AG08396 (cell line): ENCODE data around the gene P4HA1.

Experiments used
- DNase-seq: peaks from one replicate; pipeline ENCODE4 v3.0.0; 2012; ENCODE audit warnings: low spot score, mixed read lengths

P4HA1 gene

DNA sequence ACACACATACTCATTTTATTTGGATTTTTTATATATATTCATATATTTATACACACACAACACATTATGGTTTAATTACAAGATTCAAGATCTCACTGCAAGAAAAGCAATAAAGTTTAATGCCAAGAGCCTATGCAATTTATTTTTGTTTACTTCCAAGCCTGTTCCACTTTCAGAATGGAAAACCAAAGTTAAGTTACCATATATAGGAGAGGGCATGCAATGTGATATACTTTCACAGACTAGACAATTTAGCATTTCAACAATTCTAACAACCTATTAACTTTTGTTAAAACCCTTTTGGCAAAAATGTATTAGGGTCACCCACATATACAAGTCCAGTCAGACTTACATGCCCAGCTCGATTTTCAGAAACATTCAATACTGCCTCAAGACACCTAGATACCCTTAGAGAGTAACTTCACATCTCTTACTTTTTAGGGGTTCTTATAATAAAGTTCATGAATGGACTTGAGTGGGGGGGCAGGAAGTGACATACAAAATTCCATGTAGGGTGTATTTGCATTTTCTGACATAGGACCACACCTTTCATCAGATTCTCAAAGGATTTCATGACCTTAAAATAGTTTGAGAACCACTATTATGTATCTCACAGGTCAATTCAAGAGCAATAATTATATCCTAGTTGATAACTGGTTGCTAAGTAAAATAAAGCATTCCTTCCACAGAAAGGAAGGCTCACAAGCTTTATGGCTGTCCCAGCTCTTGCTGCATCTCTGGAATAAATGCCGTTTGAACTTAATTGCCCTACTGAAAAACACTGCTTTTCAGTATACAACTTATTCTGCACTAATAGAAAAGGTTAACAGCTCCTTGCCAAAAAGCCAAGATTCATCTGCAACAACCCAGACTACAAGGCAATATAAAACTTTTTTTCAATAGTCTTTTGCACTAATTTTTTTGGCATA lies 2.5 kb downstream of the P4HA1 start:
- DNase-seq = no peak

- DNase-seq = no peak
Measured at GRCh38 chr10:73092830-73093229, 3.8 kb downstream of the P4HA1 start.

GRCh38 chr10:73088304-73088703 lies 8.4 kb downstream of the P4HA1 start:
- DNase-seq = no peak

- DNase-seq = no peak
Measured at GRCh38 chr10:73086816-73087215, 9.8 kb downstream of the P4HA1 start.

DNA sequence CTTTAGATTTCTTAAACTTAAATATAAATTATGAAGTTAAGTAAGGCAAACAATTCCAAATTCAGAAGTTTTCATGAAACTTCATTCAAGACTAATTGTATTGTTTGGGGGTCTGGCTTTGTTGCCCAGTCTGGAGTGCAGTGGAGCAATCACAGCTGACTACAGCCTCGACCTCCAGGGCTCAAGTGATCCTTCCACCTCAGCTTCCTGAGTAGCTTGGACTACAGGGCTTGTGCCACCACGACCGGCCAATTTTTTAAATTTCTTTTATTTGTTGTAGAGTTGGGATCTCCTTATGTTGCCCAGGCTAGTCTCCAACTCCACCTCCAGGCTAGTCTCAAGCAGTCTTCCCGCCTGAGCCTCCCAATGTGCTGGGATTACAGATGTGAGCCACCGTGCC lies 12.5 kb downstream of the P4HA1 start:
- DNase-seq = no peak

DNA sequence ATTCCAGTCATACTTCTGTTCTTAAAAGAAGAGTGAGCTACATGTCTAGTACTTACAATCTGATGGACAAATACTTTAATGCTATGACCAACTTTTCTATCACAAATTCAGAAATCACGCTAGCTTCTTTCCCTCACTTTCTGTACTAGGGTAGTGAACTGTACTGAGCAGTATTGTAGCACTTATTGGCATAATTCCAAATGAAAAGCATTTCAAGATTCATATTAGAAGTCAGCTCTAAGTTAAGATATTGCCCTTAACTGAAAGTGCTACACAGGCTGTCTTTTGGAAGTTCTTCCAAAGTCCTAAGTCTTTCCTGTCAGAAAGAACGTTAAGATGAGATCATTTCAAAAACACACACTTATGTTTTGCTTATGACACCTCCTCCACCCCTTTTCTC lies 13.4 kb downstream of the P4HA1 start:
- no peak for DNase-seq

- DNase-seq = no peak
Measured at GRCh38 chr10:73079779-73080541, 16.7 kb downstream of the P4HA1 start.

GRCh38 chr10:73076360-73077183 lies 20.1 kb downstream of the P4HA1 start:
- DNase-seq = peak; percentile 28

GRCh38 chr10:73075829-73076228 lies 20.8 kb downstream of the P4HA1 start:
- DNase-seq = no peak

DNA sequence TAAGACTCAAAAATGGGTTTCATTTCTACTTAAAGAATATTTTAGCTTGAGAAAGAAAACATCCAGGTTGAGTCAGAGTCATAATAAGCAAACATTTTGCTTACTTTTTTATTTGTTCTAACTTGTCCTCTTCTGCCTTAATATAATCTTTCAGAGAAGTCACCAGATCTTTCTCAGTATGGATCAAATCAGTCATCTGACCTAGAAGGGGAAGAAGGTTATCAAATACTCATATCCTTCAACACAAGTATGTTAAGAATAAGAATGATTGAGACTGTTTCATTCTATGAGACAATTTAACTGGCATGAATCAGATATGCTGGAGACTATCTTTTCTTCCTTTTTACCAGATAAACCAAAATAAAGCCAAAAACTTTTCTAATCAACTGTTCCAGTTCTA lies 23.0 kb downstream of the P4HA1 start:
- DNase-seq = no peak

DNA sequence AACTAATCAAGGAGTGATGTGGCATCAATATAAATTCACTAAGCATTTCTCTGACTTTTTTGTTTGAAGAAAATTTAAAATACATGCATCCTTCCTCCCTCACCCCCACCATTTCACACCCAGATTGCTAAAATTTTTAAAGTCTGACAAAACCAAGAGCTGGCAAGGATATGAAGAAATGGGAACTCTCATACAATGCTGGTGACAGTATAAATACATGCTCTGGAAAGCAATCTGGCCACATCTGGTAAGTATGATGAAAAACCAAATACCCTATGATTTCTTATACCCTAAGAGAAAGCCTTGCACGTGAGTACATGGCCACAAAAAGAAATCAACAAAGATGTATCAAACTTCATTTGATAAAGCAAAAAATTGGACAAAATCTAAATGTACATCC lies 31.2 kb downstream of the P4HA1 start:
- no peak for DNase-seq

- DNase-seq = no peak
Measured at GRCh38 chr10:73061743-73062142, 34.9 kb downstream of the P4HA1 start.

DNA sequence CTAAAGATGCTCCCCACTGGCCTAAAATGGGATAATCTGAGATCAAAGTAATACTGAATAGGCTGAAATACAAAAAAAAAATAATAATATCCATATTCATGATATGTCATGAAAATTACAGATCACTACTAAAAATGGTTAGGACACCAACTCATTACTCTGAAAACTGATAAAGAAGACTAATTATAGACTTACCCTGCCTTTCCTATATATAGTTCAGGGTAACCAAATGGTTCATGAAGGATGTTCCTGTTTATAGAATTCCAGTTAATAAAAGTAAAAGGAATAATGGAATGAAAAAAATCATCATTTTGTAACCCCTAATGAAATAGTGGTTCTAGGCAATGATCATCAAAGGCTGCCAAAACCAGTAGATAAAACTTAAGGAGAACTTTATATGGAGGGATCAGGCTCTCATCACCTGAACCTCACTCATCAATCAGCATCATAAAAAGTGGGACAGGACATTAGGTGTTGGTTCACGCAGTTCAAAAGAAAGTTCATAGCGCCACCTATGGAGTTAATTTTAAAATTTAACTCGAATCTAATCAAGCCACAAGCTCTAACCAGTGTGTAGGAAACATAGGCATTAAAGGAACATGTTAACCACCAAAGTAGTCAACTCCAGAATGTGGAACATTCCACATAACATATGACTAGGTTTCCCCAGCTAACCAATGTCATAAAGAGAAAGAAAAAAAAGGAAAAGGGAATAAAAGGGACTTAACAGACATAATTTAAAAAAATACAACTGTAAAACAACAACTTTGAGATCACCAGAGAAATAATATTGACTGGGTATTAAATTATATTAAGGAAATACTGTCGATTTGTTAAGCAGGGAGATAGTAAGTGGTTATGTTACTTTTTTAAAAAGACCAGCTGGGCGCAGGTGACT lies 35.7 kb downstream of the P4HA1 start:
- peak; percentile 11 for DNase-seq

DNA sequence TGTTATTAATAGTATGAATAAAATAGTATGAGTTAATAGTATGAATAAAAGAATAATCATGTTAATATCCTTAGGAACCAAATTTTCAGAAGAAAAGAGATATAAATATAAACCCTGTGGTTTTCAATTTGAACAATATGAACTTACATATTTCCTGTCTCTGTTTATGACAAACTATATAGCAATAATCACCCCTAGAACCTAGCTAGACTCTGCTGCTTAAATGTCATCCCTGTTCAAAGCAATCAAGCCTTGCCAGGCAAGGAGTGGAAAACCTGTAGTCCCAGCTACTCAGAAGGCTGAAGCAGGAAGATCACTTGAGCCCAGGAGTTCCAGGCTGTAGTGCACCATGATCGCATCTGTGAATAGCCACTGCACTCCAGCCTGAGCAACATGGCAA lies 36.5 kb downstream of the P4HA1 start:
- DNase-seq = no peak

GRCh38 chr10:73058057-73058591 lies 38.5 kb downstream of the P4HA1 start:
- DNase-seq = no peak

GRCh38 chr10:73054286-73054685 lies 42.4 kb downstream of the P4HA1 start:
- DNase-seq = no peak

GRCh38 chr10:73053275-73053674 lies 43.4 kb downstream of the P4HA1 start:
- DNase-seq = no peak

DNA sequence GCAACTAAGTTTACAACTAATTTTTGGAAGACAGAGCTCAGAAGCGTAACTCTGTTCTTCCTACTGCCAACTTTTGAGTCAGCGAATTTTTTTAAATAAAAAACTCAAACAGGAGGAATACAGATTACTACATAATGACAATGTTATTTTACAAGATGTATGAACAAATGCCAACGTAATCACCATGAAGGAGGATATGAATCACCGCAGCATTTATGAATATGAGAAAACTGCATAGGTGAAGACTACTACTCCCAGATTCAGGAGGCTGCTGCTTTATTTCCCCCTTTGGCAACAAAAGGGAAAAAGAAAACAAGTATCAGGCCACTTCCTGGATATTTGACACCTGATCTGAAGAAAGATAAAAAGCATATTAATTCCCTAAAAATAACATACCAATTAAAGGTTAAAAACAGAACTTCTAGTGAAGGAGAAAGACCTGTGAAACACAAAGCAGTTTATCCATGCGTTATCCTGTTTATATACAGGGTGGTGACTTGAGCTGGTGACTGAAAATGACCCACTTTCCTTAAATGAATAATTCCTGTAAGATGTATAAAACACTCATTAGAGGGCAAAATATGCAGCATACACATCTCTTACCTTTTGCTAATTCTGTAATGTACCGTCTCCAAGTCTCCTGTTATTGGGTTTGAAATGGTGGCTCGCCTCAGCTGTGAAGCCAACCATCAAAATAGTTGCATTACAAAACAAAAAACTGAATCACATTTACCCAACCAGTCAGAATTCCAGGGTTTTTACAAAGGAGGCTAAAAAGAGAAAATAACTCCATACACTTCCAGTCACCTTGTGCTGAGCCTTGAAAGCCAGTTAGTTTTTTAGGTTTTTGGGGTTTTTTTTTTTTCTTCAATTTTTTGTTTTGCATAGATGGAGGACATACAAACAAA lies 52.0 kb downstream of the P4HA1 start:
- peak; percentile 12 for DNase-seq

- DNase-seq = no peak
Measured at GRCh38 chr10:73043766-73044377, 52.8 kb downstream of the P4HA1 start.

DNA sequence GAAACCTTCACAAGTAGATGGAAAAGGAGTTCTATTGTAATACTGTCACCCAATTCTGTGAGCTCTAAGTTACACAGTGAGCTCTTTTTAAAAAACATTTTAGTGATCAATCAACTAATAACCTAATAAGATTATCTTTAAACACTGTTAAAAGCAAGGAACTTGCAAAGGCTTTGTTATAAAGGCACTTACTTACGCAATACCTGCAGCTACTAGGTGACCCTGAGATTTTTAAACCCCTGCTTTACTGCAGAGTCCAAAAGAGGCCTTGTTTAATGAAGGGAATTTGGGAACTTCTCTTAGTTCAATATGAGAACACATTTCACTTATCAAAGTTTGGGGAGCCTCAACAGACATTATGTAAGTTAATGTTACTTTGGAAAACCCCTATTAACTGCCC lies 53.3 kb downstream of the P4HA1 start:
- DNase-seq = no peak
